ENCODE data around the gene OCA2.

OCA2 gene

DNA sequence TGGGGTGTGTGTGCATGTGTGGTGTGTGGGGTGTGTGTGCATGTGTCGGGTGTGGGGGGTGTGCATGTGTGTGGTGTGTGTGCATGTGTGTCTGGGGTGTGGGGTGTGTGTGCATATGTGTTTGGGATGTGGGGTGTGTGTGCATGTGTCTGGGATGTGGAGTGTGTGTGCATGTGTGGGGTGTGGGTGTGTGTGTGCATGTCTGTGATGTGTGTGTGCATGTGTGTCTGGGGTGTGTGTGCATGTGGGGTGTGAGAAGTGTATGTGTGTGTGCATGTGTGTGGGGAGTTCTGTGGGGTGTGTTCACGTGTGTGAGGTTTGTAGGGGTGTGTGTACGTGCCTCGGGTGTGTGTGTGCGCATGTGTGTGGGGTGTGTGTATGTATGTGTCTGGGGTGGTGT, 6.7 kb upstream of the OCA2 start:
- TF ChIP-seq TAF1 (IDR thresholded peaks at IDR 0.05; ENCODE audit: borderline replicate concordance, insufficient read depth, low read length) = no peak
- TF ChIP-seq, protein P1, sequence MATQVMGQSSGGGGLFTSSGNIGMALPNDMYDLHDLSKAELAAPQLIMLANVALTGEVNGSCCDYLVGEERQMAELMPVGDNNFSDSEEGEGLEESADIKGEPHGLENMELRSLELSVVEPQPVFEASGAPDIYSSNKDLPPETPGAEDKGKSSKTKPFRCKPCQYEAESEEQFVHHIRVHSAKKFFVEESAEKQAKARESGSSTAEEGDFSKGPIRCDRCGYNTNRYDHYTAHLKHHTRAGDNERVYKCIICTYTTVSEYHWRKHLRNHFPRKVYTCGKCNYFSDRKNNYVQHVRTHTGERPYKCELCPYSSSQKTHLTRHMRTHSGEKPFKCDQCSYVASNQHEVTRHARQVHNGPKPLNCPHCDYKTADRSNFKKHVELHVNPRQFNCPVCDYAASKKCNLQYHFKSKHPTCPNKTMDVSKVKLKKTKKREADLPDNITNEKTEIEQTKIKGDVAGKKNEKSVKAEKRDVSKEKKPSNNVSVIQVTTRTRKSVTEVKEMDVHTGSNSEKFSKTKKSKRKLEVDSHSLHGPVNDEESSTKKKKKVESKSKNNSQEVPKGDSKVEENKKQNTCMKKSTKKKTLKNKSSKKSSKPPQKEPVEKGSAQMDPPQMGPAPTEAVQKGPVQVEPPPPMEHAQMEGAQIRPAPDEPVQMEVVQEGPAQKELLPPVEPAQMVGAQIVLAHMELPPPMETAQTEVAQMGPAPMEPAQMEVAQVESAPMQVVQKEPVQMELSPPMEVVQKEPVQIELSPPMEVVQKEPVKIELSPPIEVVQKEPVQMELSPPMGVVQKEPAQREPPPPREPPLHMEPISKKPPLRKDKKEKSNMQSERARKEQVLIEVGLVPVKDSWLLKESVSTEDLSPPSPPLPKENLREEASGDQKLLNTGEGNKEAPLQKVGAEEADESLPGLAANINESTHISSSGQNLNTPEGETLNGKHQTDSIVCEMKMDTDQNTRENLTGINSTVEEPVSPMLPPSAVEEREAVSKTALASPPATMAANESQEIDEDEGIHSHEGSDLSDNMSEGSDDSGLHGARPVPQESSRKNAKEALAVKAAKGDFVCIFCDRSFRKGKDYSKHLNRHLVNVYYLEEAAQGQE (IDR thresholded peaks at IDR 0.05; ENCODE audit: insufficient read depth in 1 of 2, low read depth in 2 of 2, low read length in 2 of 2) = no peak
- no peak for TF ChIP-seq SIN3A (IDR thresholded peaks at IDR 0.05; ENCODE audit: borderline replicate concordance, insufficient read depth, low read length)
- no peak for TF ChIP-seq POLR2AphosphoS5 (IDR thresholded peaks at IDR 0.05; ENCODE audit: low read depth, low read length)
- no peak for TF ChIP-seq FOXP2 (optimal IDR thresholded peaks at IDR 0.05; ENCODE audit: borderline replicate concordance, extremely low read depth, extremely low read length, insufficient read depth)

DNA sequence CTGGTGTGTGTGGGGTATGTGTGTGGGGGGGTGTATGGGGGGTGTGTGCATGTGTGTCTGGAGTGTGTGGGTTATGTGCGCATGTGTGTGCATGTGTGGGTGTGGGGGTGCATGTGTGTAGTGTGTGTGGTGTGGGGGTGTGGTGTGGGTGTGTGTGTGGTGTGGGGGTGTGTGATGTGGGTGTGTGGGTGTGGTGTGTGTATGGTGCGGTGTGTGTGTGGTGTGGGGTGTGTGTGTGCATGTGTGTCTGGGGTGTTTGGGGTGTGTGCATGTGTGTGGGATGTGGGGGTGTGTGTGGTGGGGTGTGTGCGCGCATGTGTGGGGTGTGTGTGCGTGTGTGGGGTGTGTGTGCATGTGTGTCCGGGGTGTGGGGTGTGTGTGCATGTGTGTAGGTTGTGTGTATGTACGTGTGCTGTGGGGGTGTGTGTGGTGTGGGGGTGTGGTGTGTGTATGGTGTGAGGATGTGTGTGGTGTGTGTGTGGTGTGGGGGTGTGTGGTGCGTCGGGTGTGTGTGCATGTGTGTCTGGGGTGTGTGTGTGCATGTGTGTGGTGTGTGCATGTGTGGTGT, 6.2 kb upstream of the OCA2 start:
- TF ChIP-seq FOXP2 (optimal IDR thresholded peaks at IDR 0.05; ENCODE audit: borderline replicate concordance, extremely low read depth, extremely low read length, insufficient read depth) (no peak), POLR2AphosphoS5 (IDR thresholded peaks at IDR 0.05; ENCODE audit: low read depth, low read length) (no peak), SIN3A (IDR thresholded peaks at IDR 0.05; ENCODE audit: borderline replicate concordance, insufficient read depth, low read length) (no peak), TAF1 (IDR thresholded peaks at IDR 0.05; ENCODE audit: borderline replicate concordance, insufficient read depth, low read length) (no peak)
- TF ChIP-seq, protein P1 (IDR thresholded peaks at IDR 0.05; ENCODE audit: insufficient read depth in 1 of 2, low read depth in 2 of 2, low read length in 2 of 2) = no peak

DNA sequence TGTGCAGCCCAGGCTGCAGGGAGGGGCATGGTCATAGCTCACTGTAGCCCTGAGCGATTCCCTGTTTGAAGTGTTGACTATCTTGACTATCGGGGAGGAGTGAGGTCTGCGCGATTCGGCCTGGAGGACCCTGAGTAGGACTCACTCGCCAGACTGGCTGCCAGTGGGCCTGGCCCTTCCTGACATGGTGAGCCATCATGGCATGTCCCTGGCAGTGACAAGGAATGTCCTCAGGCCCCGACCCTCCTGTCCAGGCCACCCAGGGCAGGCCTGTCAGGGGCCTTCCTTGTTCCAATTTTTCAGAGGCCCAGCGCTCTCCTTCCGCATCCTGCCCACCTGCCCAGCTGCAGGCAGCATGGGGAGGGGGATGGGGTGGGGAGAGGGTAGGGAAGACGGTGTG, 5.2 kb upstream of the OCA2 start:
- TF ChIP-seq, protein P1 (IDR thresholded peaks at IDR 0.05; ENCODE audit: insufficient read depth in 1 of 2, low read depth in 2 of 2, low read length in 2 of 2) = no peak
- TF ChIP-seq POLR2AphosphoS5 (IDR thresholded peaks at IDR 0.05; ENCODE audit: low read depth, low read length) (no peak), FOXP2 (optimal IDR thresholded peaks at IDR 0.05; ENCODE audit: borderline replicate concordance, extremely low read depth, extremely low read length, insufficient read depth) (no peak), TAF1 (IDR thresholded peaks at IDR 0.05; ENCODE audit: borderline replicate concordance, insufficient read depth, low read length) (no peak), SIN3A (IDR thresholded peaks at IDR 0.05; ENCODE audit: borderline replicate concordance, insufficient read depth, low read length) (no peak)

DNA sequence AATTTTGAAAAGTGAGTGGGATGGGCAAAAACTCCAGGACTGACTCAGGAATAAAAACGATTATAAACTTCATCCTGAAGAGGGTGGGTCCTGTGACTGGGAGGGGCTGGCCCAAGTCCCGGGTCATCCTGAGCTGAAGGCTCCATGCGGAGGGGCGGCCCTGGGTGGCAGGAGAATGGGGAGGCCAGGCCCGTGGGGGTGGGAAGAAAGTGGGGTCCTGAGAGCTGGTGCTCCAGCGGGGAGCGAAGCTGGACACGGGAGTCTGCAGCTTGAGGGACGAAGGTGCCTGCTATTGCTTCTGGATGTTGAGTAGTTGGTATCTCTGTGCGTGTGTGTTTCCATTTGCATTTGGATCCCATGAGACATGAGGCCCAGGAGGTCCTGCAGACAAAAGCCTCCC, 4.7 kb upstream of the OCA2 start:
- no peak for TF ChIP-seq POLR2AphosphoS5 (IDR thresholded peaks at IDR 0.05; ENCODE audit: low read depth, low read length)
- TF ChIP-seq SIN3A (IDR thresholded peaks at IDR 0.05; ENCODE audit: borderline replicate concordance, insufficient read depth, low read length) = no peak
- TF ChIP-seq, protein P1 (IDR thresholded peaks at IDR 0.05; ENCODE audit: insufficient read depth in 1 of 2, low read depth in 2 of 2, low read length in 2 of 2) = no peak

DNA sequence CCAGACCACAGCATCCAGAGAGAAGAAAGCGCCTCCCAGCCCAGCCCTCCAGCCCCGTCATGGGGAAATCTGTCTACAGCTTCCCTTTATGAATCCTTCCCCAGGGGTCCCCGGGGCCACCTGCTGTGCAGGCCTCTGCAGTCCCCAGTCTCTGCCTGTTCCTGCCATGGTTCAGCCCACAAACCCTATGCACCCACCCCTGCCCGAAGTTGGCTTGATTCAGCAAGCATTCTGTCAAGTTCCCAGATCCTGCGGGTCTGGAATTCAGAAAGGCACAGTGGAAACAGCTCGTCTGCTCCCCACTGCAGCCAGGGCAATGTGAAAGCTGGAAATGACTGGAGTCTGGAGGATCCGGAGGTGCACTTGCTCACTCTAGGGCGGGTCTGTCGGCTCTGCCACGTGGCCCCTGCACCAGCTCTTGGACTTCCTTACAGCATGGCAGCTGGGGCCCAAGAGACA, 2.9 kb upstream of the OCA2 start:
- TF ChIP-seq POLR2AphosphoS5 (IDR thresholded peaks at IDR 0.05; ENCODE audit: low read depth, low read length) (no peak), SIN3A (IDR thresholded peaks at IDR 0.05; ENCODE audit: borderline replicate concordance, insufficient read depth, low read length) (no peak), FOXP2 (optimal IDR thresholded peaks at IDR 0.05; ENCODE audit: borderline replicate concordance, extremely low read depth, extremely low read length, insufficient read depth) (no peak), TAF1 (IDR thresholded peaks at IDR 0.05; ENCODE audit: borderline replicate concordance, insufficient read depth, low read length) (no peak)
- TF ChIP-seq, protein P1 (IDR thresholded peaks at IDR 0.05; ENCODE audit: insufficient read depth in 1 of 2, low read depth in 2 of 2, low read length in 2 of 2) = no peak

Measured in PFSK-1 (cell line).